ENCODE results near the gene MYOF.

DNA sequence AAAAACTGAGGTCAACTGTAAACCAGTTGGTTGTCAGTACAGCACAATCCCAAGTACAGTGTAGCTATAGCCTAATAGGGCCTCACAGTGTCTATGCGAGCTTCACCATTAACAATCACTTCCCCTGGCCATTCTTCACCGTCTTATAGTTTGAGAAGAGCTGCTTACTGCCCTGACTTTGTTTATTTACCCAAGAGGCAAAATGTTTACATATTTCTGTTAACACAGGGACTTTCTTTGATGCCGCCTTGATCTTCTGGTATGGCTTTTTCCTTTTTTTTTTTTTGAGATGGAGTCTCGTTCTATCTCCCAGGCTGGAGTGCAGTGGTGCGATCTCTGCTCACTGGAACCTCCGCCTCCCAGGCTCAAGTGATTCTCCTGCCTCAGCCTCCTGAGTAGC is 3.3 kb downstream of the MYOF start:
- TF ChIP-seq, protein P1, sequence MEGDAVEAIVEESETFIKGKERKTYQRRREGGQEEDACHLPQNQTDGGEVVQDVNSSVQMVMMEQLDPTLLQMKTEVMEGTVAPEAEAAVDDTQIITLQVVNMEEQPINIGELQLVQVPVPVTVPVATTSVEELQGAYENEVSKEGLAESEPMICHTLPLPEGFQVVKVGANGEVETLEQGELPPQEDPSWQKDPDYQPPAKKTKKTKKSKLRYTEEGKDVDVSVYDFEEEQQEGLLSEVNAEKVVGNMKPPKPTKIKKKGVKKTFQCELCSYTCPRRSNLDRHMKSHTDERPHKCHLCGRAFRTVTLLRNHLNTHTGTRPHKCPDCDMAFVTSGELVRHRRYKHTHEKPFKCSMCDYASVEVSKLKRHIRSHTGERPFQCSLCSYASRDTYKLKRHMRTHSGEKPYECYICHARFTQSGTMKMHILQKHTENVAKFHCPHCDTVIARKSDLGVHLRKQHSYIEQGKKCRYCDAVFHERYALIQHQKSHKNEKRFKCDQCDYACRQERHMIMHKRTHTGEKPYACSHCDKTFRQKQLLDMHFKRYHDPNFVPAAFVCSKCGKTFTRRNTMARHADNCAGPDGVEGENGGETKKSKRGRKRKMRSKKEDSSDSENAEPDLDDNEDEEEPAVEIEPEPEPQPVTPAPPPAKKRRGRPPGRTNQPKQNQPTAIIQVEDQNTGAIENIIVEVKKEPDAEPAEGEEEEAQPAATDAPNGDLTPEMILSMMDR (IDR thresholded peaks at IDR 0.05) = no peak
- TF ChIP-seq SIN3A (IDR thresholded peaks at IDR 0.05; ENCODE audit: borderline replicate concordance, insufficient read depth, low read depth, low read length) = no peak
- peak; percentile 74 for TF ChIP-seq POLR2AphosphoS5 (IDR thresholded peaks at IDR 0.05; ENCODE audit: low read depth, low read length)
